ENCODE measurements around the gene NOTCH1. TPM values are rescaled to one million over a fixed set of nuclear protein-coding genes. Genes with fewer than 3 reads are reported as not detected.

The NOTCH1 gene
- total RNA-seq, 1 donor from 2014 or later = 47.5 TPM

- DNase-seq (ENCODE audit: low read depth) = peak; percentile 52
These were observed 60.5 kb downstream of the NOTCH1 start for GRCh38 chr9:136485049-136486045.

- peak; percentile 26 for DNase-seq (ENCODE audit: low read depth)
These were observed 61.4 kb downstream of the NOTCH1 start for GRCh38 chr9:136484153-136485048.

GRCh38 chr9:136483589-136484152 is 62.2 kb downstream of the NOTCH1 start:
- peak; percentile 65 for DNase-seq (ENCODE audit: low read depth)

GRCh38 chr9:136482793-136483588 is 62.9 kb downstream of the NOTCH1 start, which contains the start of gene SEC16A:
SEC16A (minus strand) TSS chr9:136483040; CDS start chr9:136477615, 5,425 bp downstream.
- DNase-seq (ENCODE audit: low read depth) = peak; percentile 82

GRCh38 chr9:136482046-136482792 is 63.6 kb downstream of the NOTCH1 start:
- DNase-seq (ENCODE audit: low read depth) = peak; percentile 34

- no peak for DNase-seq (ENCODE audit: low read depth)
These were observed 64.3 kb downstream of the NOTCH1 start for GRCh38 chr9:136481558-136481957.

GRCh38 chr9:136476369-136477150 is 69.3 kb downstream of the NOTCH1 start:
- no peak for DNase-seq (ENCODE audit: low read depth)

GRCh38 chr9:136474974-136475865 is 70.6 kb downstream of the NOTCH1 start:
- DNase-seq (ENCODE audit: low read depth) = no peak

GRCh38 chr9:136474021-136474640 is 71.7 kb downstream of the NOTCH1 start:
- no peak for DNase-seq (ENCODE audit: low read depth)

GRCh38 chr9:136473354-136473721 is 72.5 kb downstream of the NOTCH1 start:
- no peak for DNase-seq (ENCODE audit: low read depth)

GRCh38 chr9:136472640-136473353 is 73.1 kb downstream of the NOTCH1 start:
- no peak for DNase-seq (ENCODE audit: low read depth)

- no peak for DNase-seq (ENCODE audit: low read depth)
These were observed 73.9 kb downstream of the NOTCH1 start for GRCh38 chr9:136471802-136472487.

GRCh38 chr9:136470792-136471469 is 74.9 kb downstream of the NOTCH1 start:
- no peak for DNase-seq (ENCODE audit: low read depth)

- DNase-seq (ENCODE audit: low read depth) = no peak
These were observed 75.5 kb downstream of the NOTCH1 start for GRCh38 chr9:136470356-136470755.

- DNase-seq (ENCODE audit: low read depth) = no peak
These were observed 78.1 kb downstream of the NOTCH1 start for GRCh38 chr9:136467766-136468165.

- no peak for DNase-seq (ENCODE audit: low read depth)
These were observed 79.7 kb downstream of the NOTCH1 start for GRCh38 chr9:136466155-136466541.
